Loucy (cell line): ENCODE results near the gene SYNPR.

Experiments
- EZH2phosphoT487 ChIP-seq: fragments of 200-600 bp; IDR thresholded peaks from 2 replicates; pipeline ENCODE4 v1.6.1; 2018; ENCODE audit warnings: antibody characterized with exemption, mild to moderate bottlenecking, moderate library complexity, borderline replicate concordance
- TF ChIP-seq, protein P1 (sequence below): fragments of 200-600 bp; sonication (generic); conservative IDR thresholded peaks from 2 replicates; pipeline ENCODE4 v1.5.1; 2014; ENCODE audit warnings: mild to moderate bottlenecking, antibody characterized with exemption, low read length

DNA sequence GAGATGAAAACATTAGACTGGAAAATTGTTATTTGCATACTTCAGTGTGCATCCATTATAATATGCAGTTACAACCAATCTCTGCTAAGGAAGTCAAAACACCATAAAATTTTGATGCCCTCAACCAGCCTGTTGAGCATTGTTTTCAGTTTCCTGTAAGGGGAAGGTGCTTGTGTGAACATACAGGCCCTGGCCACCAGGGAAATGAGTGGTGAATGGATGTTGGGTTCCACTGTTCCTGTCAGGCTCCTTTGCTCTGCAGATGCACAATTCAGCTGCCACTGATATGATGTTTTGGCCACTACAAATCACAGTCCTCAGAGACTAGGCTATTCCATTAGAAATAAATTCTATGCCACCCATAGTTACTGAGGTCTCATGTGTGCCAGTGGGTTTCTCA lies 184.6 kb downstream of the SYNPR start:
- TF ChIP-seq, protein P1, sequence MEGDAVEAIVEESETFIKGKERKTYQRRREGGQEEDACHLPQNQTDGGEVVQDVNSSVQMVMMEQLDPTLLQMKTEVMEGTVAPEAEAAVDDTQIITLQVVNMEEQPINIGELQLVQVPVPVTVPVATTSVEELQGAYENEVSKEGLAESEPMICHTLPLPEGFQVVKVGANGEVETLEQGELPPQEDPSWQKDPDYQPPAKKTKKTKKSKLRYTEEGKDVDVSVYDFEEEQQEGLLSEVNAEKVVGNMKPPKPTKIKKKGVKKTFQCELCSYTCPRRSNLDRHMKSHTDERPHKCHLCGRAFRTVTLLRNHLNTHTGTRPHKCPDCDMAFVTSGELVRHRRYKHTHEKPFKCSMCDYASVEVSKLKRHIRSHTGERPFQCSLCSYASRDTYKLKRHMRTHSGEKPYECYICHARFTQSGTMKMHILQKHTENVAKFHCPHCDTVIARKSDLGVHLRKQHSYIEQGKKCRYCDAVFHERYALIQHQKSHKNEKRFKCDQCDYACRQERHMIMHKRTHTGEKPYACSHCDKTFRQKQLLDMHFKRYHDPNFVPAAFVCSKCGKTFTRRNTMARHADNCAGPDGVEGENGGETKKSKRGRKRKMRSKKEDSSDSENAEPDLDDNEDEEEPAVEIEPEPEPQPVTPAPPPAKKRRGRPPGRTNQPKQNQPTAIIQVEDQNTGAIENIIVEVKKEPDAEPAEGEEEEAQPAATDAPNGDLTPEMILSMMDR = no peak
- no peak for TF ChIP-seq EZH2phosphoT487
